GM18511 (cell line): ENCODE data around the gene HLA-DOB.

Experiments used
- ATAC-seq: cut with Tn5 transposase; IDR thresholded peaks from one replicate; pipeline ENCODE4 v1.9.1; 2021; ENCODE audit warnings: mild to moderate bottlenecking, moderate library complexity; ENCODE audit not compliant: unreplicated experiment

The HLA-DOB gene

DNA sequence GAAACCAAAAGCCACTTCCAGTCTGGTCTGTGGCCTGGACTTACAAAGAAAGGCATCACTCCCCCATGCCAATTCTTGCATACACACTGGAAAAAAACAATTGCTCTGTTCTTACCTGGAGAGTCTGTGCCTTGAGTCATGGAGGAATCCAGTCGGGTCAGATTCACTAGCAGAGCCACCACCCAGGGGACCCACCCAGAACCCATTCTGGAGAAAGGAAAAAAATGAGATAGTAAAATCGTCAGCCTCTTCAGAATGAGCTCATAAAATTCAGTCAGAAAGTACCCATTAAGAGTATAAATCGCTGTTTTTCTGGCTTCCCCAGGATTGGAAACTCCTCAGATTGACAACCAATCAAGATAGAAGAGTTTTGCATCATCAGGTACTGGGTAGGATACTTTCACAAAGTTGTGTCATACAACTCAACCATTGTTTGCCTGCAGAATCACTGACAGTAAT lies at the start of gene HLA-DOB:
Gene HLA-DOB, minus strand, starts transcription at position 257 of the 459 bp plus-strand sequence. Its CDS starts 51 bp downstream, at position 206.
- no peak for ATAC-seq

DNA sequence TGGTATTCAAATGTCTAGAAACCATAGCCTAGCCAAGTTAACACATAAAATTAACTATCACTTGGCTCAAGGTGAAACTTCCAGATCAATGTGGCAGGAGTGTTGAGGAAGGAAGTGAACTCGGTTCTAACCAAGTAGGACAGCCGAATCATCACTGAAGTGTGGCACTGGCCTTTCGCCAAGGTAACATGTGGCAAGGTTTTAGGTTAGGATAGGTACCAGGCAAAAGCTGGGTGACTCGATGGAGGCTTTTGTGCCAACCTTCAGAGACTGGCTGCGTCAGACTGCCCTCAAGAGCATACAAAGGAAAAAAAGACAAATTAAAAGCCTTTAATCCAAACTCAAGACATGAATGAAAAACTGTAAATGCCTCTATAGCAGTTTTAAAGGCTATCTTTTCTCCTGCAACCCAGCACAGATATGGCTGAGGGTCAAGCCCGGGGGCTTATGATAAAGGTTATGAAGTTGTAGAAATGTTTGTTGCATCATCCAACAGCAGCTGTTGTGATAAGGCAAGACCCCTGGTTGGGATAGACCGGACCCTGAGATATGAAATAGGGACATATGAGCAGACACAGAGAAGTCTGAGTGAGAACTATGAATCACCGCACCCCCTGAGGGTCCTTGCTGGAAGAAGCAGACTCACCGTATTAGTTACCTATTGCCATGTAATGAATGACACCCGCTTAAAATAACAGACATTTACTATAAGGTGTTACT lies 49.1 kb upstream of the HLA-DOB start:
- no peak for ATAC-seq

DNA sequence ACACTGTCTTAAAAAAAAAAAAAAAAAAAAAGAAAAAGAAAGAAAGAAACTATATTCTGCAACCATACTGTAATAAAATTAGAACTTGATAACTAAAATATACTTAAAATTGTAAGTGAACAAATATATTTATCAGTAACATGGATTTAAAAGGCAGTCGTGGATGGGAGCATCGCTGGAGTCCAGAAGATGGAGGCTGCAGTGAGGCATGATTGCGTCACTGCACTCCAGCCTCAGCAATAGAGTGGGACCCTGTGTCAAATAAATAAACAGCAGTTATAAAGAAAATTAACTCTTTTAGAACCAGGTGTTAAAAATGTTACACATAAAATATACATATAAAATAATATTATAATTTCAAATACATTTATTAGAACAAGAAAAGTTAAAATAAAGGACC lies 45.9 kb upstream of the HLA-DOB start:
- no peak for ATAC-seq

DNA sequence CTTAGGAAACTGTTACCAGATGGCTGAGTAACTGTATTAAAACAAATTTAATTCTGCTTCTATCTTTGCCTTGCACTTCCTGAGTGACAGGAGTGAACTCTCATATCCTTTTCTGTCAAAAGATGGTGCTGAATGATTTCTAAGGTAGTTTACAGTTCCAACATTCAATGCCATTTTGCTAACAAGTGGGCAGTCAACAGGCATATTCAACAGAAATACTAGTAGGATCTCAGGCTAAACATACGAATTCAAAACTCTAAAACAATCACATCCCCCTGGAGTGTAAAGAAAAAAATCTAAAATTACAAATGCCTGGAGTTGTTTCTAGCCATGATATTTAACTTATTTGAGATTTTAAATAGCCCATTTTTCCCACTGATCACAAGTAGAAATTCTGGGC lies 43.9 kb upstream of the HLA-DOB start:
- ATAC-seq = no peak

DNA sequence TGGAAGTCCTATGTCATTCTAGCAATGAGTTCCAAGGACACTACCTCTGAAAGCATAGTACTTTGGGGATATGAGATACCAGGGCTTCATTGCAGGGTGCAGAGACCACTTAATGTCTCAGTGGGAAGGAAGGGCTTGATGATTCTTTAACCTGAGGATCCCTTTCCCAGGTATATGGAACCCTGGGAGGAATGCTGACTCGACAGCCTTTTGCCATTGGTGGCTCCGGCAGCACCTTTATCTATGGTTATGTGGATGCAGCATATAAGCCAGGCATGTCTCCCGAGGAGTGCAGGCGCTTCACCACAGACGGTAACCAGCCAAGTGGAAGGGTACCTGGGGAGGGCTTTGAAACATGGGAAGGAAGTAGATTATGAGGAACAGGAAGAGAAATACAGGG lies 41.4 kb upstream of the HLA-DOB start:
- ATAC-seq = no peak

DNA sequence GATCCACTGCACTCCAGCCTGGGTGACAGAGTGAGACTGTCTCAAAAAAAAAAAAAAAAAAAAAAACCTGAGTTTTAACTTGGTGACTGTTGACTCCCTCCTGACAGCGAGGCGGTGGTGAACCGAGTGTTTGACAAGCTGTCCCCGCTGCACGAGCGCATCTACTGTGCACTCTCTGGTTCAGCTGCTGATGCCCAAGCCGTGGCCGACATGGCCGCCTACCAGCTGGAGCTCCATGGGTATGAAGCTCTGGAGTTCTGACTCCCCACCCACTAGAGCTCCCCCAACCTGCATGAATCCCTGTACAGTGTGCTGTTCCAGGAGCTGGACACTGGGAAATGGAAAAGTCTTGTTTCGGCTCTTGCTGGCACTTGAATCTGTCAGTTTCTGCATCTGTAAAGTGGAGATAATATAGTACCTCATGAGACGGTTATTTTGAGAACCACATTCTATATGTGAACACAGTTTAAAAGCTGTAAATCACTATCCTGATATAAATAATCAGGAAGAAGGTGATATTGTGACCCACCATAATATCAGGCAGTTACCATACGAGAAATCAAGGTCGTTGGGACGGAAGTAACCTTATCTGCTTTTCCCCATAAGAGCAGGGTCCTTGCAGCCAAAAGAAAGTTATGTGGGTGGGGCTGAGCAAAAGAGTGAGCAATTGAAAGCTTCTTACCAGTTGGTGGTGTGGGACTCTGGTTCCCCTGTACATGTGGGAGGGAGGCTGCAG lies 40.5 kb upstream of the HLA-DOB start:
- ATAC-seq = no peak

DNA sequence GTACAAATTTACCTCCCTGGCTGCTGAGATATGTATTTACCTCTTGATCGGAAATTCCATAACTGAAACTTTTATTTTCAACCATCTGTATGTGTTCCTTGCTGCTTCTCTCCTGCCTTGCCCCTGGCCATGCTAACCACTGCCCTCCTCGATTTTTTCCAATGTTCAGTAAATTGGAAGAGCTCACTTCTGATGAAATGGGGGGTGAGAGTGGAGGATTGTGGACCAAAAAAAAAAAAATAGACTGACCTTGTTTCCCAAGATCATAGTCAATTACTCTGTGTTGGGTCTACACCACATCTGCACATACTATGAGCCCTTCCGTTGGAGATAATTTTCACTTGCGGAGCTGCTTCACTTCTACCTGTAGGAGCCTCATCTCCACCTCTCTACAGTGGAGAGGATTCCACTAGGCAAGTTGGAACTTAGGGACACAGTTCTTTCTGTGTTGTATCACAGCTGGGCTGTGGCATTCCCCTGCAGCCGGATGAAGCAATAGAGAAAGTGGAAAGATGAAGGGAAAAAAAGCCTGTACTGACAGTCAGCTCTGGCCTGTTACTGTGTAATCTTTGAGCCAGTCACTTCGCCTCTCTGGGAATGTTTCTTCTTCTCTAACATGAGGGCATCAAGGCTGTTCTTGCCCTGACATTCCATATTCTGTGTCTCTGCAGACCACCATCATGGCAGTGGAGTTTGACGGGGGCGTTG lies 38.8 kb upstream of the HLA-DOB start:
- ATAC-seq = no peak

DNA sequence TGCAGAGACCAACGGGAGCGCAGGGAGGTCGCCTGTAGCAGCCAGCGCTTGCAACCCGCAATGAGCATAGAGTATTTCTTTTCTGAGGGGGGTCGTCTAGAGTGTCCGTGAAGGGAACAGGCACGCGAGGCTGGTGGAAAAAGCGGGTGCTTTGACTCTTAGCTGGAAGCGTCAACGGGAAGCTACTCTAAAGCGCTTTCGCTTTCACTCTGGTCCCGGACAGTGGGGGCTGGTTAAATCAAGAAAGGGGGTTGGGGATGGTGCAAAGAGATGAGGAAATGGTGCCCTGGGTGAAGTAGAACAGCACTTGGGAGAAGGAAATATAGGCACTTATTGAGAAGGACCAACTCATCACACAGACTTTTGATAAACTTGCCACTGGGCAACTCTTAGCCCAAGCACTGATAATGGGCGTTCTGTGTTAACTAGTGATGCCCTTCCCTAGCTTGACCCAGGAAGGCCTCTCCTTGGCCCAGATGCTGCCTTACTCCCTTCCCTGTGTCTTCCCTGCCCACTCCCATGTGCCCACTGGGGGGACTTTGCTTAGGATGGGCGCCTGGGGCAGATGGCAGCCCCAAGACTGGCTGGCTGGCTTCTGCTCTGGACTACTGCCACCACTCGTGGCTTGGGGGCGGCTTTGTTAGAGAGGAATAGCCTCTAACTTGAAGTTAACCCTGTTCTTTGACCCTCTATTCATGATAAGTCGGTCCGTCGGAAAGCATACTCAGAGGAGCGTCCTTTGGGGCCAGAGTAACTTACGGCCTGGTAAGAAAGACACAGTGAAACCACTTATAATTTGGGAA lies 37.8 kb upstream of the HLA-DOB start:
- ATAC-seq = peak; percentile 32

DNA sequence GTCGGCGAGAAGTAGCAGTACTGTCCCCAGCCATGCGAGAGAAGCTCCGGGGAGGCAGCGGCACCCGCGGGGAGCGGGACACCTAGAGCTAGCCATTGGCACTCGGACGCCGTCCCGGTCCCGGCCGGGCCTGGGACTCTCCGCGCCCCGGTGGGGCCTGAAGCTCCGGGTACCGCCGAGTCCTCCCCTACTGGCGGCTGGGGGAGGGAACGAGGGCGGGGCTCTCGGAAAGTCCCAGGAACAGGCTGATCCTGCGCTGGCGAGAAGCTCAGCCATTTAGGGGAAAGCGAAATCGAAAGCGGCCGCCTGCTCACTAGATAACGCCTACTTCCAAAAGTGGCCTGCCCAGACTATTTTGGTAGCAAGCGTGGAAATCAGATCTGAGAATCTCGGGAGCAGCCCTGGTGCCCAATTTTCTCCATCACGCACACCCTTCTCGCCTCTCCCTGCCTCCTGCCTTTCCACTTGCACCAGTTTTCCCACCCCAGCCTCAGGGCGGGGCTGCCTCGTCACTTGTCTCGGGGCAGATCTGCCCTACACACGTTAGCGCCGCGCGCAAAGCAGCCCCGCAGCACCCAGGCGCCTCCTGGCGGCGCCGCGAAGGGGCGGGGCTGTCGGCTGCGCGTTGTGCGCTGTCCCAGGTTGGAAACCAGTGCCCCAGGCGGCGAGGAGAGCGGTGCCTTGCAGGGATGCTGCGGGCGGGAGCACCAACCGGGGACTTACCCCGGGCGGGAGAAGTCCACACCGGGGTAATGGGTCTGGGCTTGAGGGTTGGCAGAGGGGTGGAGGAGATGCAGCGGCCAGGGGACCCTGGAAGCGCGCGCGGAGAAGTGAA lies 37.0 kb upstream of the HLA-DOB start, which contains the start of the genes PSMB9 and TAP1:
Gene PSMB9, plus strand, starts transcription at position 652 of the 835 bp plus-strand sequence. Its CDS starts 38 bp downstream, at position 690.
Gene TAP1, minus strand, starts transcription at position 164 of the 835 bp plus-strand sequence. Its CDS starts 68 bp downstream, at position 96.
- ATAC-seq = peak; percentile 88

DNA sequence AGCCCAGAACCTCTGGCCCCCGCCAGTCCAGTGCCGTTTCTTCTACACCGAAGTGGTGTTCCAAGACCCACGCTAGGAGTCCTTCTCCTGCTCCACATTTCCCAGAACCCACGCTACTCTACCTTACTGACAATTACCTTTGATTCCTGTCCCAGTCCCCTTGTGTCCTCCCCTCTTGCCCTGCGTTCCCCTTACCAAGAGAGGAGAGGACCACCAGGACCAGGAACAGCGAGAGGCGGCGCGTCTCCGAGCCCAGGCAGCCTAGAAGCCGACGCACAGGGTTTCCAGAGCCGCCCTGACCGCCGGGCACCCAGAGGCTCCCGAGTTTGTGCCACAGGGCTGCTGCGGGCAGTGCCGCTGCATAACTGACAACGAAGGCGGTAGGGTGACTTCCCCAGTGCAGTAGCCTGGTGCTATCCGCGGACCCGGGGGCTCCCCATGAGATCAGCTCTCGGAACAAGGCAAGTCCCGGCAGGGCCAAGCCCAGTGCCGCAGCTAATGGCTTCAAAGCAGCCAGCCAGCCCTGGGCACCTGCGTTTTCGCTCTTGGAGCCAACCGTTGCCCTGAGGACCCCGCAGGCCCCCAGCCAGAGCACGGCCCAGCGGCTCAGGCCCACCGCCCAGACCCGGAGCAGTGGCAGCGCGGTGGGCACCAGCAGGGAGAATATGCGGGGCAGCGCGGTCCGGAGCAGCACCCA lies 36.2 kb upstream of the HLA-DOB start:
- ATAC-seq = peak; percentile 27

DNA sequence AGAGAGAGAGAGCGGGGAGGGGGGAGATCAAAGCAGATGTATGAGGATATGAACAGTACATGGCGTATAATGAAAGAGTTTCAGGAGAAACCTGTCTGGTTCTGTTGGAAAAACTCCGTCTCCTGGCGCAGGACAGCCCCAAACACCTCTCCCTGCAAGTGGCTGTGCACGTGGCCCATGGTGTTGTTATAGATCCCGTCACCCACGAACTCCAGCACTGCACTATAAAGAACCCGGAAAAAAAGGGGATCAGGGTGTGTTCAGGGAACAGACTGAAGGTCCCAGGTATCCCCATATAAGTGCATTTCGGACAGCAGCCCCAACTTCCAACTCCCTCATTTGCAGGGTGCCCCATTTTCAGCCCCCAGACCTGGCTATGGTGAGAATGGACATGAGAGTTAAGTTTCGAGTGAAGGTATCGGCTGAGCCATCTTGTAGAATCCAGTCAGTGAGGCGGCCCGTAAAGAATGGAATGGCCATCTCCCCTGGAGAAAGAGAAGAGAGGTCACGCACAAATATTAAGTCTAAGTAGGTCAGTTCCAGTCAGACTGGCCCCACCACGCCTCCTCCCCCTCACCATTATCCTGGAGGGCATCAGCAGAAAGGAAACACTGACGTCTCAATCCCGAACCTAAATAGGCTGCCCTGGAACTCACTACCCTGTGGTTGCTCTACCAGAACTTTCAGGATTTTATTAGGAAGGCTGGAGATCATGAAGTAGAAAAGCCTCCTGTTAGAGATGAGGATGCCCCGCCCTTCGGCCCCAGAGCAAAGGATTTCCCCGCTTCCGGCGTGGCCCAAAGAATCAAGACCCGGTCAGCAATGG lies 35.4 kb upstream of the HLA-DOB start:
- no peak for ATAC-seq

DNA sequence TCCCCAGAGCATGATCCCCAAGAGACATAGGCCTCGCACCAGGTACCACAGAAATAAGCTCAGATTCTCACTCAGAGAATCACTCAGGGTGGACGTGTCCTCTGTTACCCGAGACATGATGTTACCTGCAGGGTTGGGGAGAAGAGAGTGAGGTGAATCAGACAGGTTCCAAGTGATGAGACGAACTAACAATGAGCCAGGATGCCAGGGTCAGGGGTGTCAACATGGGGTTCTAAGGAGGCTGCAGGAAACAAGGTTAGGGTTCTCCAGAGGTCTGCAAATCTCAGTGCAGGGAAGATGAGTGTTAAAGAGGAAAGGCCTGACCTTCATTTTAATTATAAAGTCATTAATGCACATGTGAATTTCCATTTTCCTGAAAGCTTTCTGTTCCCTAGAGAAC lies 34.2 kb upstream of the HLA-DOB start:
- no peak for ATAC-seq

DNA sequence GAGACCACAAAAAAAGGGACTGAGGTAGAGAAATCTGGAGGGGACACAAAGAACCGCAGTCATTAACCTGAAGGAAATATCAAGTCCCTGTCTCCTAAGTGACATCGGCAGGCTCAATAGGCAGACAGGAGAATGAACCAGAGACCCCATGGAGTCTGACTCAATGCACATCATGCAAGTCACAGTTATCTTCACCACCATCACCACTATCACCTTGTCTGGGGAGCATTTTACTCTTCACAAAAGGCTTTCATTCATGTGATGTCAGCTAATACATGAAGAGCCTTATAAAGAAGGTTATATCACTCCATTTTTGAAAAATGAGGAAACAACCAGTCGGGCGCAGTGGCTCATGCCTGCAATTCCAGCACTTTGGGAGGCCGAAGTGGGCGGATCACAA lies 32.3 kb upstream of the HLA-DOB start:
- no peak for ATAC-seq

DNA sequence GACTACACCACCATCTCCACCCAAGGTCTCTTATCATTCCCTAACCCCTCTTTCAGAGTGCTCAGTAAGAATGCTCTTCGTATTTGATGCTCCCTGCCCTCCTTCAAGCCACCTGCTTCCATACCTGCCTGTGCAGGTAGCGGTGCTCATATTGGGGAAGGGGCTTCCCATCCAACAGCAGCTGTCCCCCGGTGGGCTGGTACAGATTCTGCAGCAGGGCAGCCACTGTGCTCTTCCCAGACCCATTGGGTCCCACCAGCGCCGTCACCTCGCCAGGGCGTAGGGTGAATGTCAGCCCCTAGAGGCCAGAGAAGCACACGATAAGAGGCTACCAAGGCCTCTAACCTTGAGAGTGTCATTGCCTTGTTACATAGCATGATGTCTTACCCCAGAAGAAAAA lies 31.0 kb upstream of the HLA-DOB start:
- ATAC-seq = no peak

DNA sequence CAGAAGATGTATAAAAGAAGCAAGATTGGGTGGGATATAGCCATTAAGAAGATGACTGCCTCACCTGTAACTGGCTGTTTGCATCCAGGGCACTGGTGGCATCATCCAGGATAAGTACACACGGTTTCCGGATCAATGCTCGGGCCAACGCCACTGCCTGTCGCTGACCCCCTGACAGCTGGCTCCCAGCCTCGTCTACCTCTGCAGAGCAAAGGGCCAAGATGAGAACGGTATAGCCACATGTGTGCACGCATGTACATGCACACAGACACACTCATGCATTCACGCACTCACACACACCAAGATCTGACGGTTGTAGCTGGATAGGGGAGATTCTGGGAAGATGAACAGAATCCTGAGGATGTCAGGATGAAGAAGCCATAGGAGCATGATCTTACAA lies 30.2 kb upstream of the HLA-DOB start:
- no peak for ATAC-seq

DNA sequence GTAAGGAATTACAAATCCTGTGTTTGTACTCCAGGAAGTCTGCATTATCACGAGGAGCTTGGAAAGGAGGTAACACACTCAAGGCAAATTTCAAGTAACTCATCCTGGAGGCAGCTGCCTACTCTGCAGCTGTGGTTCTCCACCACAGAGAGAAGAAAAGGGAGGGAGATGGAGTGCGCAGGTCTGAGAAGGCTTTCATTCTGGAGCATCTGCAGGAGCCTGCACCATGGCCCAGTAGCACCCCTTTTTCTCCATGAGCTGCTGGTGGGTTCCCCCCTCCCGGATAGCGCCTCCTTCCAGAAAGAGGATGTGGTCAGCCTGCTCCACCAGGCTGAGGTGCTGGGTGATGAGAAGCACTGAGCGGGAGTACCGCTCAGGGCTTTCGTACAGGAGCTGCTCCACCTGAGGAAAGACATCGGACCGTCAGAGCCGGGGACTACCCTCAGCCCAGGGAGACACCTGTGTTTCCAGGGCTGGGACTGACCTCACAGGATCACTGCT lies 28.6 kb upstream of the HLA-DOB start:
- ATAC-seq = no peak

DNA sequence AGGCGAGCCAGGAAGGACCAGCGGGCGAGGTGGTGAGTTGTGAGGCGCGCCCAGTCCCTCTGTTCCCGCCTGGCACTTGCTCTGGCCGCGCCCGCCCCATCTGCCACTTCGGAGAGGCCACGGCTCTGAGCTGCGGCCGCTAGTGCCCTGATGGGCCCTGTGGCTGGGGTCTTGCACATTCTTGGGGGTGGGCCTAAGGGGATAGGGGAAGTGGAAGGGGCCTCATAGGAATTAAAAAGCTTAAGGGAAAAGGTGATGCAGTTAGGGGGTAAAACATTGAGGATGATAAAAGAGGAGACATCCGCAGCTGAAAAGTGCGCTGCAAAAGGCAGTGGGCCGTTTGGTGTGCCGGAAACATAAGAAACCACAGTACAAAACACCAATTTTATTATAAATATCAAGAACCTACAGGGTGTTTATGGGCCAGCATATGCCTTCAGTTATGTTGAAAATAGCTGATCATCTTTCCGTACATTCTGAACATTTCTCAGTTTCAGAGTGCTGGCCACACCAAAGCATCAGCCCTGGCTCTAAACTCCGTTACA lies 28.1 kb upstream of the HLA-DOB start:
- no peak for ATAC-seq
